Measurements from ENCODE around the gene ALKBH5.
"Not testable (repeated sequence)": the region's sequence is repeated elsewhere in the genome, so short reads cannot be mapped to it uniquely, and the experiment has no call there.

ALKBH5 gene

DNA sequence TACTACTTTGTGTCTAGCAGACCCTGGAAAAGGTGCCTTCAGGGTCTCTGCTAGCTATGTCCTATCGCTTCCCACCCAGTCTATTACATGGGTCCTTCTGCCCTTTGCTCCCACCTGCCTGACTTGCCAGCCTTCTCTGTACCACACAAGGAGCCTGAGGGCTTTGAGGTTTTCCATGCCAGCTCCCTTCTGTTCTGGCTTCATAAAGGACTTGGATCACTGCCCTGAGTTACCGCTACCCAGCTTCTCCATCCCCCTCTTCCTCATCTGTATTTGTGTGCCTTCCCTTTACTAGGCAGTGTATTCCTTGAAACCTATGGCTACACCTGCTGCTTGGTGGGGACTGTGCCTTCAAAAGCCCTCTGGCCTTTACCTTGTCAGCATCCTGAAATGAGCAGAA, 22.2 kb downstream of the ALKBH5 start:
- no peak overlapping the region for H3K4me3 ChIP-seq (ENCODE audit: low read depth, low read length)
- TF ChIP-seq, protein P1, sequence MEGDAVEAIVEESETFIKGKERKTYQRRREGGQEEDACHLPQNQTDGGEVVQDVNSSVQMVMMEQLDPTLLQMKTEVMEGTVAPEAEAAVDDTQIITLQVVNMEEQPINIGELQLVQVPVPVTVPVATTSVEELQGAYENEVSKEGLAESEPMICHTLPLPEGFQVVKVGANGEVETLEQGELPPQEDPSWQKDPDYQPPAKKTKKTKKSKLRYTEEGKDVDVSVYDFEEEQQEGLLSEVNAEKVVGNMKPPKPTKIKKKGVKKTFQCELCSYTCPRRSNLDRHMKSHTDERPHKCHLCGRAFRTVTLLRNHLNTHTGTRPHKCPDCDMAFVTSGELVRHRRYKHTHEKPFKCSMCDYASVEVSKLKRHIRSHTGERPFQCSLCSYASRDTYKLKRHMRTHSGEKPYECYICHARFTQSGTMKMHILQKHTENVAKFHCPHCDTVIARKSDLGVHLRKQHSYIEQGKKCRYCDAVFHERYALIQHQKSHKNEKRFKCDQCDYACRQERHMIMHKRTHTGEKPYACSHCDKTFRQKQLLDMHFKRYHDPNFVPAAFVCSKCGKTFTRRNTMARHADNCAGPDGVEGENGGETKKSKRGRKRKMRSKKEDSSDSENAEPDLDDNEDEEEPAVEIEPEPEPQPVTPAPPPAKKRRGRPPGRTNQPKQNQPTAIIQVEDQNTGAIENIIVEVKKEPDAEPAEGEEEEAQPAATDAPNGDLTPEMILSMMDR (IDR thresholded peaks at IDR 0.05; ENCODE audit: low read depth, low read length): no peak
- TF ChIP-seq MYC (IDR thresholded peaks at IDR 0.05; ENCODE audit: low read depth, low read length) (no peak), POLR2A (IDR thresholded peaks at IDR 0.05; ENCODE audit: extremely low read depth, insufficient read length) (no peak)
- TF ChIP-seq, protein P2, sequence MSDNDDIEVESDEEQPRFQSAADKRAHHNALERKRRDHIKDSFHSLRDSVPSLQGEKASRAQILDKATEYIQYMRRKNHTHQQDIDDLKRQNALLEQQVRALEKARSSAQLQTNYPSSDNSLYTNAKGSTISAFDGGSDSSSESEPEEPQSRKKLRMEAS (IDR thresholded peaks at IDR 0.05; ENCODE audit: low read depth, low read length): no peak

DNA sequence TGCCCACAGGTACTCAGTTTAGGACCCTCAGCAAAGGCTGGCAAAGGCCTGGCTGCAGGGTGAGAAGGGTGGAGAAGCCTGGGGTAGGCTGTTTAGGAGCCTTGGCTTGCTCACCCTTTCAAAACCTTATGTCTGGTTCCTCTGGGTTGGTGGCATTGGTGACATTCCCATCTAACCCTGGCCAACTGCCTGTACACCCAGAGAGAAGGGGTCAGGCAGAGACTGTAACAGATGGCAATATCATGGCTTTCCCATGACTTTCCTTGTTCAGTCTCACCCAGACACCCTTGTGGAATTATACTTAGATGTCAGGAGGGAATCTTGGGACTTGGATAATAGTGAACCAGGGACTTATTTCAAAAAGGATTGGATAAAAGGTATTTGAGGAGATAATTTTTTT, 23.3 kb downstream of the ALKBH5 start:
- no peak for DNase-seq (ENCODE audit: low read depth)
- TF ChIP-seq MYC (IDR thresholded peaks at IDR 0.05; ENCODE audit: low read depth, low read length) (no peak), POLR2A (IDR thresholded peaks at IDR 0.05; ENCODE audit: extremely low read depth, insufficient read length) (no peak)
- TF ChIP-seq, protein P1 (IDR thresholded peaks at IDR 0.05; ENCODE audit: low read depth, low read length): no peak
- TF ChIP-seq, protein P2 (IDR thresholded peaks at IDR 0.05; ENCODE audit: low read depth, low read length): no peak
- no peak overlapping the region for H3K4me3 ChIP-seq (ENCODE audit: low read depth, low read length)

More for the DNA sequence above, 22.2 kb downstream of the ALKBH5 start:
- DNase-seq (ENCODE audit: low read depth): no peak

DNA sequence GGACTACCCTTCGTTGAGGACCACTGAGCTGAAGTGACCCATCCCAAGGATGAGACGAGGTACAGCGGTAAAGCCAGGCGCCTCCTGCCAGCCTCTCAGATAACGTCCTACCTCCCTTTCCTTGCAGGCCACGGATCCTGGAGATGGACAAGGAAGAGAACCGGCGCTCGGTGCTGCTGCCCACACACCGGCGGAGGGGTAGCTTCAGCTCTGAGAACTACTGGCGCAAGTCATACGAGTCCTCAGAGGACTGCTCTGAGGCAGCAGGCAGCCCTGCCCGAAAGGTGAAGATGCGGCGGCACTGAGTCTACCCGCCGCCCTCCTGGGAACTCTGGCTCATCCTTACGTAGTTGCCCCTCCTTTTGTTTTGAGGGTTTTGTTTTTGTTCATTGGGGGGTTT, 24.5 kb downstream of the ALKBH5 start:
- no peak for DNase-seq (ENCODE audit: low read depth)
- TF ChIP-seq POLR2A (IDR thresholded peaks at IDR 0.05; ENCODE audit: extremely low read depth, insufficient read length) (no peak), MYC (IDR thresholded peaks at IDR 0.05; ENCODE audit: low read depth, low read length) (no peak)
- TF ChIP-seq, protein P1 (IDR thresholded peaks at IDR 0.05; ENCODE audit: low read depth, low read length): no peak
- TF ChIP-seq, protein P2 (IDR thresholded peaks at IDR 0.05; ENCODE audit: low read depth, low read length): no peak
- no peak overlapping the region for H3K4me3 ChIP-seq (ENCODE audit: low read depth, low read length)

DNA sequence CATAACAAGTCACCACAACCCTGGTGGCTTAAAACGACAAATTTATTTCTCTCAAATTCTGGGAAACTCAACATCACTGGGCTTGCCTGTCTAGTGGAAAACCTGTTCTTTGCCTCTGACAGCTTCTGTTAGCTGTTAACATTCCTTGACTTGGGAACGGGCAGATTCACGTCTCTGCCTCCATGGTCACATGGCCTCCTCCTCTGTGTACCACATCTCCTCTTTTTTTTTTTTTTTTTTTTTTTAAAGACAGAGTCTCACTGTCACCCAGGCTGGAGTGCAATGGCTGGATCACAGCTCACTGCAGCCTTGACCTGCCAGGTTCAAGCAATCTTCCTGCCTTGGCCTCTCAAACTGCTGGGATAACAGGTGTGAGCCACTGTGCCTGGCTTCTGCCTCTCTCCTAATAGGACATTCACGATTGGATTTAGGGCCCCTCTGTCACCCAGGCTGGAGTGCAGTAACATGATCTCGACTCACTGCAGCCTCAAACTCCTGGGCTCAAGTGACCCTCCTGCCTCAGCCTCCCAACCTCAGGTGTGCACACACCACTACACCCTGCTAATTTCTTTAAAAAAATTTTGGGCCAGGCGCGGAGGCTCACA, 30.1 kb downstream of the ALKBH5 start:
- TF ChIP-seq POLR2A (IDR thresholded peaks at IDR 0.05; ENCODE audit: extremely low read depth, insufficient read length): no peak
- TF ChIP-seq, protein P2 (IDR thresholded peaks at IDR 0.05; ENCODE audit: low read depth, low read length): no peak
- TF ChIP-seq, protein P1 (IDR thresholded peaks at IDR 0.05; ENCODE audit: low read depth, low read length): no peak
- TF ChIP-seq MYC (IDR thresholded peaks at IDR 0.05; ENCODE audit: low read depth, low read length): no peak
- H3K4me3 ChIP-seq (ENCODE audit: low read depth, low read length): no peak overlapping the region
- no peak for DNase-seq (ENCODE audit: low read depth)

DNA sequence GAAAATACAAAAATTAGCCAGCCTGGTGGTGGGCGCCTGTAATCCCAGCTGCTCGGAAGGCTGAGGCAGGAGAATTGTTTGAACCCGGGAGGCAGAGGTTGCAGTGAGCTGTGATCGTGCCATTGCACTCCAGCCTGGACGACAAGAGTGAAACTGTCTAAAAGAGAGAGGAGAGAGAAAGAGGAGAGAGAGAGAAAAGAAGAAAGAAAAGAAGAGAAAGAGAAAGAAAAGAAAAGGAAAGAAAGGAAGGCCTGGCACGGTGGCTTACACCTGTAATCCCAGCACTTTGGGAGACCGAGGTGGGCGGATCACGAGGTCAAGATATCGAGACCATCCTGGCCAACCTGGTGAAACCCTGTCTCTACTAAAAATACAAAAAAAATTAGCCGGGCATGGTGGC, 33.3 kb downstream of the ALKBH5 start:
- not testable (repeated sequence) for DNase-seq (ENCODE audit: low read depth); H3K4me3 ChIP-seq (ENCODE audit: low read depth, low read length)

DNA sequence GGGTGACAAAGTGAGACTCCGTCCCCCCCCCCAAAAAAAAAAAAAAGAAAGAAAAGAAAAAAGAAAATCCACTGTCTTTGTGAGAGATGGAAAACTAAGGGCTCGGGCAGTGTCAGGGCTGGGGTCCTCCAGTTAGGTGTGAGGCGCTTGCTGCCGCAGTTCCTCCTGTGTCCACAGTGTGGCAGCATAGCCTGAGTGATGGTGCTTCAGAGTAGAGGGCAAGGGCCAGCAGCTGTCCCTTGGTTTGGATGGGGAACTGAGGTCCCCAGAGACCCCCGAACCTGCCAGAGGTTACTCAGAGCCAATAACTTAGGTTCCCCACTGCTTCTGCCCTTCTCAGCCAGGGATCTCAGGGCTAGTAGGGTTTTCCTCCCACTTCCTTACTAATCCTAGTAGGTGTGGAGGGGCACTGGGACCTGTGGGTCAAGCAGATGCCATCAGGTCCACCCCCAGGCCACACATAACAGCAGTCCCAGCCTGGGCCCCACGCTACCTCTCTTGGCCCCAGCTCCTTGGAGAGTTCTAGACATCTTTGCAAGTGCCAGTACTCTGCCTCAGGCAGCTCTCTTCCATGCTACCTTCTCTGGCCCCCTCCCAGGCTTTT, 33.9 kb downstream of the ALKBH5 start:
- DNase-seq (ENCODE audit: low read depth): peak; percentile 86
- no peak overlapping the region for H3K4me3 ChIP-seq (ENCODE audit: low read depth, low read length)
- TF ChIP-seq, protein P1 (IDR thresholded peaks at IDR 0.05; ENCODE audit: low read depth, low read length): peak; percentile 99
- TF ChIP-seq MYC (IDR thresholded peaks at IDR 0.05; ENCODE audit: low read depth, low read length): no peak

Measured in NB4 (cell line).